DOHH2 (cell line): ENCODE data around the gene ETNPPL.

ENCODE experiments used
- CTCF ChIP-seq: fragments of 200-600 bp; sonication (generic); IDR thresholded peaks from one replicate; pipeline ENCODE4 v1.5.1; 2014; ENCODE audit warnings: antibody characterized with exemption, mild to moderate bottlenecking, low read depth, low read length; ENCODE audit not compliant: poor library complexity, severe bottlenecking
- EZH2phosphoT487 ChIP-seq: fragments of 200-600 bp; sonication (generic); IDR thresholded peaks from 2 replicates; pipeline ENCODE4 v1.6.1; 2017; ENCODE audit warnings: borderline replicate concordance, mild to moderate bottlenecking, antibody characterized with exemption, low read length, moderate library complexity, mixed read lengths

- TF ChIP-seq CTCF: no peak
- TF ChIP-seq EZH2phosphoT487: no peak
These were observed 17.1 kb upstream of the ETNPPL start for GRCh38 chr4:108779958-108780357.
